SK-N-SH (cell line): ENCODE data around the gene UNKL. TPM values are rescaled to one million over a fixed set of nuclear protein-coding genes. Genes with fewer than 3 reads are reported as not detected.

Experiments
- CTCF ChIA-PET: fragments of 300-600, 350-600 bp; formaldehyde crosslinking; extraction: SDS; loops from one replicate; lab custom pipeline; 2021; lab: Yijun Ruan, JAX
- POLR2A ChIA-PET: fragments of 350-600 bp; sonication (Branson Sonifier 250); formaldehyde crosslinking; extraction: SDS; loops from one replicate; lab custom pipeline; 2020; ENCODE audit warnings: antibody characterized with exemption, inconsistent platforms; lab: Yijun Ruan, JAX
- DNase-seq: peaks from one replicate; pipeline ENCODE4 v3.0.0; 2012
- H2AFZ ChIP-seq: fragments of 200-600 bp; sonication (generic); 2 replicates; pipeline ENCODE4 v1.8.1; 2016; ENCODE audit warnings: antibody characterized with exemption, mild to moderate bottlenecking, low read depth
- H3F3A ChIP-seq: fragments of 200-600 bp; sonication (generic); replicated peaks from 2 replicates; pipeline ENCODE3; 2016; ENCODE audit warnings: antibody characterized with exemption, mild to moderate bottlenecking; ENCODE audit not compliant: insufficient read depth
- H3K27ac ChIP-seq, 2 experiments: fragments of 200-500 bp in 1 of 2; fragments of 200-600 bp in 1 of 2; sonication (Bioruptor generic) in 1 of 2; sonication (generic), shearing (Covaris generic) in 1 of 2; 2 replicates each; pipeline versions ENCODE4 v1.5.1 to v1.6.1; 2014 to 2016; ENCODE audit warnings: low read depth in 2 of 2, inconsistent platforms in 1 of 2, low read length in 1 of 2, mild to moderate bottlenecking in 1 of 2, mixed read lengths in 1 of 2
- H3K27me3 ChIP-seq: fragments of 200-600 bp; sonication (generic), shearing (Covaris generic); 2 replicates; pipeline ENCODE4 v1.6.1; 2016; ENCODE audit warnings: mixed run types; ENCODE audit not compliant: insufficient read depth
- H3K36me3 ChIP-seq, 2 experiments: fragments of 200-500 bp in 1 of 2; fragments of 200-600 bp in 1 of 2; sonication (Bioruptor generic) in 1 of 2; sonication (generic) in 1 of 2; replicated peaks in 1 of 2; 2 replicates each; pipeline versions ENCODE3 to v1.5.1; 2014 to 2016; ENCODE audit warnings: low read length in 1 of 2, mild to moderate bottlenecking in 1 of 2; ENCODE audit not compliant: insufficient read depth in 2 of 2, control insufficient read depth in 1 of 2
- H3K4me1 ChIP-seq, 2 experiments: fragments of 200-500 bp in 1 of 2; fragments of 200-600 bp in 1 of 2; sonication (Bioruptor generic) in 1 of 2; sonication (generic), shearing (Covaris generic) in 1 of 2; 2 replicates each; pipeline versions ENCODE4 v1.5.1 to v1.6.1; 2014 to 2016; ENCODE audit warnings: low read depth in 1 of 2, low read length in 1 of 2, mixed run types in 1 of 2; ENCODE audit not compliant: insufficient read depth in 2 of 2, control insufficient read depth in 1 of 2
- H3K4me2 ChIP-seq: fragments of 200-600 bp; sonication (generic), shearing (Covaris generic); 2 replicates; pipeline ENCODE4 v1.6.1; 2017; ENCODE audit warnings: mixed run types
- H3K4me3 ChIP-seq, 2 experiments: fragments of 200-500 bp in 1 of 2; fragments of 200-600 bp in 1 of 2; sonication (Bioruptor generic) in 1 of 2; sonication (generic), shearing (Covaris generic) in 1 of 2; 2 replicates each; pipeline versions ENCODE4 v1.5.1 to v1.8.1; 2014 to 2016; ENCODE audit warnings: low read depth in 2 of 2, inconsistent platforms in 1 of 2, low read length in 1 of 2, mild to moderate bottlenecking in 1 of 2, mixed read lengths in 1 of 2, moderate library complexity in 1 of 2
- H3K79me2 ChIP-seq: fragments of 200-600 bp; sonication (generic); 2 replicates; pipeline ENCODE4 v1.8.1; 2017; ENCODE audit warnings: mild to moderate bottlenecking; ENCODE audit not compliant: insufficient read depth
- H3K9ac ChIP-seq: fragments of 200-600 bp; sonication (generic); 2 replicates; pipeline ENCODE4 v1.6.1; 2017; ENCODE audit warnings: mixed run types
- H3K9me2 ChIP-seq: fragments of 200-600 bp; sonication (generic); 2 replicates; pipeline ENCODE4 v1.6.1; 2017; ENCODE audit warnings: mixed run types
- H3K9me3 ChIP-seq: fragments of 200-600 bp; sonication (generic); 2 replicates; pipeline ENCODE4 v1.6.1; 2017; ENCODE audit warnings: mixed run types, mild to moderate bottlenecking, moderate library complexity
- H4K20me1 ChIP-seq: fragments of 200-600 bp; sonication (generic); 2 replicates; pipeline ENCODE4 v1.6.1; 2017; ENCODE audit warnings: mild to moderate bottlenecking, mixed run types; ENCODE audit not compliant: insufficient read depth
- CHD2 ChIP-seq: fragments of 150-350 bp; IDR thresholded peaks from 2 replicates; pipeline ENCODE4 v1.6.1; 2018; ENCODE audit warnings: low read length; ENCODE audit not compliant: partially characterized antibody
- CTCF ChIP-seq: fragments of 200-600 bp; sonication (generic); IDR thresholded peaks from 2 replicates; pipeline ENCODE4 v1.6.1; 2017; ENCODE audit warnings: antibody characterized with exemption, mild to moderate bottlenecking, moderate library complexity
- ELF1 ChIP-seq: IDR thresholded peaks from 2 replicates; pipeline ENCODE4 v1.4.0; 2012
- IRF3 ChIP-seq: fragments of 150-350 bp; IDR thresholded peaks from 2 replicates; pipeline ENCODE4 v1.6.1; 2016; ENCODE audit warnings: mild to moderate bottlenecking, low read depth, low read length
- JUND ChIP-seq: IDR thresholded peaks from 2 replicates; pipeline ENCODE4 v1.4.0; 2012
- MEF2A ChIP-seq: IDR thresholded peaks from 2 replicates; pipeline ENCODE4 v1.4.0; 2012; ENCODE audit warnings: low read depth, borderline replicate concordance
- MXI1 ChIP-seq: IDR thresholded peaks from 2 replicates; pipeline ENCODE4 v1.6.1; 2012; ENCODE audit warnings: mild to moderate bottlenecking, low read depth, low read length, improper control_type of control experiment
- POLR2AphosphoS5 ChIP-seq: IDR thresholded peaks from 2 replicates; pipeline ENCODE4 v1.6.1; 2012; ENCODE audit warnings: low read depth, low read length
- SMC3 ChIP-seq: IDR thresholded peaks from 2 replicates; pipeline ENCODE4 v1.6.1; 2012; ENCODE audit warnings: low read depth, low read length, improper control_type of control experiment
- USF1 ChIP-seq: IDR thresholded peaks from 2 replicates; pipeline ENCODE4 v1.4.0; 2012; ENCODE audit warnings: low read depth, borderline replicate concordance
- USF2 ChIP-seq: fragments of 150-350 bp; IDR thresholded peaks from 2 replicates; pipeline ENCODE4 v1.6.1; 2017; ENCODE audit warnings: antibody characterized with exemption, low read length, low read depth, borderline replicate concordance
- YY1 ChIP-seq: IDR thresholded peaks from 2 replicates; pipeline ENCODE4 v1.4.0; 2012; ENCODE audit warnings: low read depth, mild to moderate bottlenecking
- WGBS: methylation state at CpG from one replicate; pipeline ENCODE4 v1.1.6; 2017; ENCODE audit warnings: low lambda C conversion rate; 5-methylcytosine and 5-hydroxymethylcytosine counted together
- polyA plus RNA-seq, 3 experiments: library from polyadenylated mRNA; depleted of rRNA; stranded (reverse); fragments of >200 nt; gene quantifications; 2 replicates each; pipeline ENCODE4 v1.2.3, GENCODE V29; 2012

UNKL gene
- polyA plus RNA-seq, 1 of the 3 experiments (the other 2 are of a cell fraction) = 16.4 TPM

- TF ChIP-seq USF1 = no peak
- TF ChIP-seq CHD2 = no peak
- TF ChIP-seq USF2 = no peak
- no peak for TF ChIP-seq SMC3
- no peak for TF ChIP-seq MEF2A
Observed at GRCh38 chr16:1449201-1449788, 34.8 kb upstream of the UNKL start (continued).

GRCh38 chr16:1448536-1449116, 34.1 kb upstream of the UNKL start:
- Histone ChIP-seq H3K9ac (no peak overlapping the region), H3K4me3 (no peak overlapping the region), H3K79me2 (no peaks in the 10 kb centered on the region)
- no peak for DNase-seq
- TF ChIP-seq CTCF = no peak
- TF ChIP-seq POLR2AphosphoS5 = no peak
- TF ChIP-seq YY1 = no peak
- TF ChIP-seq MEF2A = no peak
- TF ChIP-seq USF2 = no peak
- TF ChIP-seq ELF1 = no peak
- no peak for TF ChIP-seq MXI1
- TF ChIP-seq IRF3 = no peak
- TF ChIP-seq JUND = no peak
- TF ChIP-seq, all 33 proteins: peak for 0
- no peaks in the 10 kb centered on the region for H3K27me3 ChIP-seq
- 100% methylated on average over 10 of the region's 30 CpGs for WGBS
- H3K4me2 ChIP-seq = no peak overlapping the region
- H4K20me1 ChIP-seq = no peaks in the 10 kb centered on the region
- H3K9me3 ChIP-seq = no peaks in the 10 kb centered on the region
- peaks cover 0 to 21% of the 10 kb centered on the region in 2 experiments for H3K36me3 ChIP-seq
- no peaks in the 10 kb centered on the region for H3K4me1 ChIP-seq
- no peak overlapping the region for H3K27ac ChIP-seq
- H3F3A ChIP-seq = no peaks in the 10 kb centered on the region
- ChIA-PET POLR2A (no interaction called here), CTCF (no interaction called here)
- no peaks in the 10 kb centered on the region for H3K9me2 ChIP-seq
- no peak overlapping the region for H2AFZ ChIP-seq
